Fibroblast of mammary gland (primary cell): ENCODE measurements around the gene COX6B2.

ENCODE experiments used
- DNase-seq: peaks from one replicate; pipeline ENCODE4 v3.0.0-alpha.2; 2010; ENCODE audit warnings: low read depth
- H3K4me3 ChIP-seq: 2 replicates; pipeline ENCODE4 v1.5.1; 2011; ENCODE audit warnings: low read depth, mild to moderate bottlenecking, low read length, moderate library complexity; ENCODE audit not compliant: control insufficient read depth
- CTCF ChIP-seq: conservative IDR thresholded peaks from 2 replicates; pipeline ENCODE4 v1.5.1; 2011; ENCODE audit warnings: low read depth, low read length, inconsistent platforms; ENCODE audit not compliant: control insufficient read depth, insufficient read depth

Gene COX6B2

GRCh38 chr19:55391702-55392615 lies 37.4 kb upstream of the COX6B2 start:
- DNase-seq: peak; percentile 80
- H3K4me3 ChIP-seq: no peak overlapping the region
- TF ChIP-seq CTCF: no peak

DNA sequence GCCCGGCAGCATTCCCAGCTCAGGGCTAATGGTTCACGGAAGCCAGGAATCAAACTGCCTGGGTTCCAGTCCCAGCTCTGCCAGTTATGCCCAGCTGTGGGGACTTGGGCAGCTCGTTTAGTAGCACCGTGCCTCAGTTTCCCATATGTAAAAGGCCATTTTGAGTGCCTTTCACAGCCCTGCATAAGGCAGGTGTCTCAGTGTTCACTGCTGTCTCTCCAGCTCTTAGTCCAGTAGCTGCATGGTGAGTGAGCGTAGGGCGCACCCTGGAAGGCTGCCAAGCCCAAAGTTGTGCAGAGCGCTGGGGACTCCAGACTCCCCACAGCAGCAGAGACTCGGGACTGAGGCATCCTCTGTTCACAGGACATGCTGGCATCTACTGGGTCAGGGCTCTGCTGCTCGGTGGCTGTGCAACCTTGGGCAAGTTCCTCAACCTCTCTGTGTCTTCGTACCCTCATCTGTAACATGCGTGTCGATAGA lies 36.7 kb upstream of the COX6B2 start:
- H3K4me3 ChIP-seq: no peak overlapping the region
- no peak for TF ChIP-seq CTCF
- DNase-seq: peak; percentile 40

DNA sequence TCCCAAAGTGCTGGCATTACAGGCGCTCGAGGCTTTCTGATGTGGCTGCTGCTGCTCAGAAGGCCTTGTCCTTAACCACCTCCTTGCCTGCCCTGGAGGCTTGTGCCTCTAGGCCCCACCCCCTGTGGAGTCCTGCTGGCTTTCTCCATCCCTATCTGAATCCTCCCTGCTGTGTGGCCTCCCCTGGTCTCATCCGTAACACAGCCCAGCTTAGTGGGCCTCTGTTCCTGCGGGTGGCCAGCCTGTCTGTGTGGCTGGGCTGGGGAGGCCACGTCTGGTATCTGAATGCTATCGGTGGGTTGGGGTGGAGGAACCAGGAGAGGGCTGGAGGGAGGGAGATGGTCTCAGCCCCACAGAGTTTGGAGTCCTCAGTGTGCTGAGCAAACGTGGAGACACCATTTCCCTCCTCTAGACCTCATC lies 36.0 kb upstream of the COX6B2 start:
- TF ChIP-seq CTCF: no peak
- no peak overlapping the region for H3K4me3 ChIP-seq
- no peak for DNase-seq

DNA sequence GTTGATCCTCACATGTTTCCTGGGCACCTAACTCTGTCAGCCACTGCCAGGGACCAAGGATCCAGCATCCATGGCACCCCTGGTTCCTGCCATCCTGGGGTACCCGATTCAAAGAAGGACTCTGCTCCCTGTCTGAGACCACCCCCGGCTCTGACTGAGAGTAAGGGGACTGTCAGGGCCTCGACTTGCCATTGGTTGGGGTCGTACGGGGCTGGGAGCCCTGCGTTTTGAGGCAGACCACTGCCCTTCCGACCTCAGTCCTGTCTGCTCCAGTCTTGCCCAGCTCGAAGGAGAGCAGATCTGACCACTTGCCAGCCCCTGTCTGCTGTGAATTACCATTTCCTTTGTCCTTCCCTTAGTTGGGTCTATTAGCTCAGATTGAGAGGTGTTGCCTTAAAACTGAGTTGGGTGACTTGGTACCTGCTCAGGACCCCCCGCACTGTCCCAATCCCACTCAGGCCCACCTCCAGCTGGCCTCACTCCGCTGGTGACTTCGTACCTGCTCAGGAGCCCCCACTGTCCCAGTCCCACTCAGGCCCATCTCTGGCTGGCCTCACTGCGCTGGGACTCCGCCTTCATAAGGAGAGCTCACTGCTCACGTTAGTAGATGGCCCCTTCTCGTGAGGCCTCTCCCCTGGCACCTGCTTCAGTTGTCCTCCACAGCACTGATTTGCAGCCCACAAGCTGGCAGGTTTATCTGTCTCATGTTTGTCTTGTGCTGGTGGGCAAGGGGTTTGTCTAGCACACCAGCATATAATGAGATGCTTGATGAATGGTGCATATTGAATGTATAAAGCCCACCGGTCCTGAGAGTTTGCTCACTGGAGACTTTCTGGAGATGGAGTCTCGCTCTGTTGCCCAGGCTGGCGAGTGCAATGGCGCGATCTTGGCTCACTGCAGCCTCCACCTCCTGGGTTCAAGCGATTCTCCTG lies 35.1 kb upstream of the COX6B2 start:
- TF ChIP-seq CTCF: no peak
- DNase-seq: no peak
- no peak overlapping the region for H3K4me3 ChIP-seq

DNA sequence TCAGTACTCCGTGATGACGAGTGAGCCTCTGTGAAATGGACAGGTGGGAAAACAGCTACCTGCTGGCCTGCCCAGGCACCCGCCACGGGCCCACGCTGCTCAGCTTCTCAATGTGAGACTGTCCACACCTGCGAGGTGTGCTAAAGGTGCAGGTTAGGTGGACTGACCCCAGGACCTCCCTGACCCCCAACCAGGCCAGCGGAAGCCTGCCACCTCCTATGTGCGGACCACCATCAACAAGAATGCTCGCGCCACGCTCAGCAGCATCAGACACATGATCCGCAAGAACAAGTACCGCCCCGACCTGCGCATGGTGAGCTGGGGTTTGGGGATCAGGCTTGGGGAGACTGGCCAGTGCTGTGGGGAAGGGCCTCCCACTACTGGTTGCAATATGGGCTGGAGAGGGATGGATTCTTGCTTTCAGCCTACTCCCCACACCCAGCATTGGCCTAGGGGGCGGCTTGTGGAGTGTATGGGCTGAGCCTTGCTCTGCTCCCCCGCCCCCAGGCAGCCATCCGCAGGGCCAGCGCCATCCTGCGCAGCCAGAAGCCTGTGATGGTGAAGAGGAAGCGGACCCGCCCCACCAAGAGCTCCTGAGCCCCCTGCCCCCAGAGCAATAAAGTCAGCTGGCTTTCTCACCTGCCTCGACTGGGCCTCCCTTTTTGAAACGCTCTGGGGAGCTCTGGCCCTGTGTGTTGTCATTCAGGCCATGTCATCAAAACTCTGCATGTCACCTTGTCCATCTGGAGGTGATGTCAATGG lies 33.4 kb upstream of the COX6B2 start:
- no peak for TF ChIP-seq CTCF
- peak overlapping the region; percentile 99 for H3K4me3 ChIP-seq
- no peak for DNase-seq

DNA sequence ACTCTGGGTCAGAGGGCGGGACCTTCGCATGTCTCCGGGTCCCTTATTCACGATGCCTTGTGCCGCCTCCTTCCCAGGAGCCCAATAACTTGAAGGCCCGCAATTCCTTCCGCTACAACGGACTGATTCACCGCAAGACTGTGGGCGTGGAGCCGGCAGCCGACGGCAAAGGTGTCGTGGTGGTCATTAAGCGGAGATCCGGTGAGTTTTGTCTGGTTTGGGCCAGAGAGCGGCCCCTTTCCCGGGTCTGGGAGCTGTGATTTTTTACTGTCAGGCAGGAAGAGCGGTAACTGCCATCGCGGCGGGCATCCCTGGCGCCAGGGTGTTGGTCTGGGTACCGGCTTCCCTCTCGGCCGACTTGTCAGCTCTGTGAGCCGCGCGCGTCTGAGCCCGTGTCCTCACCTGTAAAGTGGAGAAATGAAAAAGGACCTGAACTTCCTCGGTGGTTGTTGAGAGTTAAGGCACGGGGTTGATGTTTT lies 32.0 kb upstream of the COX6B2 start:
- no peak for DNase-seq

More for the DNA sequence above, 32.0 kb upstream of the COX6B2 start:
- H3K4me3 ChIP-seq: peak overlapping the region; percentile 99
- no peak for TF ChIP-seq CTCF
